GM21367 (cell line): ENCODE measurements around the gene HDAC9.

ENCODE experiments used
- ATAC-seq: cut with Tn5 transposase; IDR thresholded peaks from one replicate; pipeline ENCODE4 v1.9.1; 2021; ENCODE audit not compliant: unreplicated experiment

The HDAC9 gene

DNA sequence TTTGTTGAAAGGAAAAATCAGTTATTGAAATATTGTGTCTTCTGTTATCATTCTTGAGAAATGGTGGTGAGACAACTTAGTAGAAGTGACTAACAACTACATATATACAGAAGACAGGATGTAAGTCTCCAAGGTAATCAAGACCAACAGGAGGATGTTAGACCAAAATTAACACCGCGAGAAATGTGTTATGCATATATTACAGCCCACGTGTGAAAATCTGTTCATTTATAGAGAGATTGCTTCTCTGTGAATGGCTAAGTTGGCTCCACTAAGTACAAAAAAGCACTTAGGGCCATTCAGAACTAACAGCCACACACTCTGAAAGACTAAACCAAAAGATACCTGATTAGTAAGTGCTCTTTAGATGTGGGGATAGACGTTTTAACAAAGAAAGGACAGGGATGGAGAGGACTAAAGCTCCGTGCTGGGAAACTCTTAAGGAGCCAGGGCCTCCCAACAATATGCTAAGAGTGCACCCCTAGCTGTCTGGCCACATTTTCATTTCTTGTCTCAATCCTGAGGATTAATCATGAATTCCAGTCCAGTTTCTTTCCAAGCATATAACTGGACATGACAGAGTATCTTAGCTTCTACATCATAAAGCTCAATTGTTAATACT lies 26.5 kb downstream of the HDAC9 start:
- peak; percentile 40 for ATAC-seq

DNA sequence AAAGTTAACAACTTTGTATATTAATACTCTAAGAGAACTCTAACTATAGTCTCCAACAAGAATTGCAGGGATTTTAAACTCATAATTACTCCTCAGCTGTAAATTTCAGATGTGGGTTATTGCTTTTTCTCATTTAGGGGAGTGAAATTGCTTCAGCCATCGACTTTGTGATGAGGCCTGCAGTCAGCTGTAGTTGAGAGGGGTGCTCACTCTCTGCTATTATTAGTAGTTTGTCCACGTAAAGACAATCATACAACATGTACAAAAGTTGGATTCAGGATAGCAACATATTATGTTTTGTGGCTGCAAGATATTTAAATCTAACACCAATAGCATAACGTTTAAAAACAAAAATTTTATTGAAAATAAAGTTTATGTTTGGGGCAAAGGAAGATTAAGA lies 28.7 kb downstream of the HDAC9 start:
- no peak for ATAC-seq

GRCh38 chr7:18526368-18526878 lies 30.9 kb downstream of the HDAC9 start:
- no peak for ATAC-seq

GRCh38 chr7:18529239-18529638 lies 33.7 kb downstream of the HDAC9 start:
- no peak for ATAC-seq

DNA sequence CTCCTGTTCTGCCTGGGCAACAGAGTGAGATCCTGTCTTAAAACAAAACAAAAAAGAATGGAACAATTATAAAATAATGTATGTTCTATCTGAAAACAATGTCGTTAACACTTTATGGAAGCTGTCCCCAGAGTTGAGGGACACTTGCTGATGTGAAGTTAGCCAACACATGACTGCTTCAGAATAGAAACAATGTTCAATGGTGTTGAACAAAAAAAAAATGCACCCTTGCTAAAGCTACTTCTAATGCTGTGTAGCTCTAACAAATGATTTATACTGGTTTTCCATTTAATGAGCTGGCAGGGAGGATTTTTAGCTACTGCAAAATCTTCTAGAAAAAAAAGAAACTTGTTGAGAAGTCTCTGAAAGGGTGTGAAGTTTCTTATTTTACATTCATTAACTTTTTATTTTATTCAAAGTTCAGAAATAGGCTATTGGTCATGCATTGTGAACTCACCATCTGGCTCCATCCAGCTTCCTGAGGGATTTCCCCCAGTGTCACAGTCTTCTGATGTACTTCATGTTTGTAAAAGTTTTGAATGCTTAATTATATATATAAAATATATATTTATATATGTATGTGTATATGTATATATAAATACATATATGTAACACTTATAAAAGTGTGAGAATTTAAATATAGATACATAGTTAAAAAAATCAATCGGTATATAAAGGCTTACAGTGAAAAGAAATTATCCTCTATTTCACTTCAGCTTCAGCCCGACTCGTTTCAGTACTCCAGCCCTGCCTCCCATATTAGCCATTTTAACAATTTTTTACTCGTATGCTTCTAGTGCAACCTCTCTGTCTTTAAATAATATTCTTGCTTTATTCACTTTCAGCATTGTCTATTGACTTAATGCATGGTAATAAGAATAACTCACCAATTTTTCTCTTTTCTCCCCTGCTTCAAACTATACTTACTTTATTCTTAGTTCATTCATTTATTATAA lies 35.0 kb downstream of the HDAC9 start:
- ATAC-seq: peak; percentile 67

DNA sequence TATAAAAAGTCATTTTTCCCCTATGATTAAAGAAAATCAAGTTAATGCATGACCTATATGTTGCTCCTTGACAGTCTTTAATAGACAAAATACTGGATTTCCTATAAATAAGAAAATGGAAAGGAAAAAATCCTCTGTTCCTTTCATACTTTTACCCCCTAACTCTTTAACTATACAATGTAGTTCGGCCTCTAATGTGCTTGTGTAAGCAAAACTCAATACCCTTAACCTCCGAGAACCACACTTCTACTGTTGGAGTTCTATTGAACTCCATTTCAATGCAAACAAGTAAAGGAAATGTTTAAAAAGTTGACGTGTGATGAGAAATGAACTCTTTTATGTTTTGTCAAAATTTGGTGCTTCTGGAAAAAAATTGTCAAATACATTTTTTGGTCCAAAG lies 36.0 kb downstream of the HDAC9 start:
- ATAC-seq: no peak

GRCh38 chr7:18532813-18533212 lies 37.3 kb downstream of the HDAC9 start:
- ATAC-seq: no peak

- ATAC-seq: no peak
Measured at GRCh38 chr7:18534481-18534880, 38.9 kb downstream of the HDAC9 start.

DNA sequence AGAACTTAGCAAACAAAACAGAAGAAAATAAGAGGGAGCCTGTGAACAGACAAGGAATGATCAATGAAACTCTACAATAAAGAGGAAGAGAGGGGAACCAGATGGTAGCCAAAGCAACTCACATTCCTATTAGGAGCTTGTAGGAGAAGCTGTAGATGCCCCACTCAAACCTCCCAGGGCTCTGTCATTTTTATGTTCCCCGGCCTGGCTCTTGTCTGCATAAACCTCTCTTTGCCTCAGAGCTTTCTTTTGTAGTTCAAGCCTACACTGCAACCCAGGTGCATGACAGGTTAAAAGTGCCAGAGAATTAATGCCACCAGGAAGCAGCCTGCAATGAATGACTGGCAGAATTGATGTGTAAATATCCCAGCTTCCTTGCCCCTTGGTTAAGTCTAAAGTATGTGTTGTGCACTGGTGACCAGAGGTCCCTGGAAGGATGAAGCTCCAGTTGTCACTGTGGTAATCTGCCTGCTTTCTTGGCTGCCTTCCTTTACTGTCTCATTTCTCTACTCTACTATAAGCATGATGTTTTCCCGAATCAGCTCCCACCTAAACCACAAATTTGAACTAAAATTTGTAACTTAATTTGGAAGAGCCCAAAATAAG lies 40.4 kb downstream of the HDAC9 start:
- no peak for ATAC-seq

- ATAC-seq: no peak
Measured at GRCh38 chr7:18536486-18536885, 40.9 kb downstream of the HDAC9 start.

DNA sequence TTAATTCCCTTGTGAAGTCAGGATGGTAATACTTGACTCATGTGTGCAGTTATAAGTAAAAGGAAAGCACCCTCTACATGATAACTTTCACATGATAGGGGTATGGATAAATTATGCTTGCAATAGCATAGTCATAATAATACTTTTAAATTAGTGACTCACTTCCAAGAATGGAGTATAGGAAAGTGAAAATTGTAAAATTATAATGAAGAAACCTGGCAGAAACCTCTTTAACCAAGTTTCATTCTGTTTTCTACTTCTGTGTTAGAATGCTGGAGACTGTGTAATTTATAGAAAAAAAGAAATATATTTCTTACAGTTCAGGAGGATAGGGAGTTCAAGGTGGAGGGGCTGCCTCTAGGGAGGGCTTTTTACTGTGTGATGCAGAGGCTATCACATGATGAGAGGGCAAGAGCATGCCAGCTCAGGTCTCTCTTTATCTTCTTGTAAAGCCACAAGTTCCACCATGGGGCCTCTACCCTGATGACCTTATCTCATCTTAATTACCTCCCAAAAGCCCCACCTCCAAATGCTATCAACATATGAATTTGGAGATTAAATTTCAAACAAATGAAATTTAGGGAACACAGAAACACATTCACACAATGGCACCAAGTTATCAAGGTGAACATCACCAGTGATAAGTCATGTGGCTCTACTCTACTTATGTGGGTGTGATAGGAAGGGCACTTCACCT lies 43.2 kb downstream of the HDAC9 start:
- peak; percentile 75 for ATAC-seq

GRCh38 chr7:18540396-18540795 lies 44.8 kb downstream of the HDAC9 start:
- no peak for ATAC-seq

- ATAC-seq: no peak
Measured at GRCh38 chr7:18541181-18541870, 45.8 kb downstream of the HDAC9 start.

- no peak for ATAC-seq
Measured at GRCh38 chr7:18541871-18542212, 46.3 kb downstream of the HDAC9 start.

DNA sequence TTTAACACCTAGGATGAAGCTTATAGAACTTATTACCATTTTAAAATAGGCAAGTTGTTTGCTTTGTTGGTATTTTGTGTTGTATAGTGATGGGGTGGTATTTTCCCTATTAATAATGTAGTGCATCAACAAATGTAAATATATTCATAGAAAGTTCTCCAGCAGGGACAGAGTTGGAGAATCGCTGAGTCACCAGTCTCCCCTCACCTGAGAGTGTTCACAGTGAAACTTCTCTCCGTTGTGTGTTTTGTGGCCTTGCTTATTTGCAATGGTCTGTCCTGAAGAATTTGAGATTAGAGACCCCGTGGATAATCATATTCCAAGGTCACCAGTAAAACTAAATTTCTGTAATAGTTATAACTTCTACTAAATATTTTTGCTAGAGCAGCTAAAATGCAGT lies 51.0 kb downstream of the HDAC9 start:
- no peak for ATAC-seq

GRCh38 chr7:18547509-18548187 lies 52.1 kb downstream of the HDAC9 start:
- ATAC-seq: no peak

DNA sequence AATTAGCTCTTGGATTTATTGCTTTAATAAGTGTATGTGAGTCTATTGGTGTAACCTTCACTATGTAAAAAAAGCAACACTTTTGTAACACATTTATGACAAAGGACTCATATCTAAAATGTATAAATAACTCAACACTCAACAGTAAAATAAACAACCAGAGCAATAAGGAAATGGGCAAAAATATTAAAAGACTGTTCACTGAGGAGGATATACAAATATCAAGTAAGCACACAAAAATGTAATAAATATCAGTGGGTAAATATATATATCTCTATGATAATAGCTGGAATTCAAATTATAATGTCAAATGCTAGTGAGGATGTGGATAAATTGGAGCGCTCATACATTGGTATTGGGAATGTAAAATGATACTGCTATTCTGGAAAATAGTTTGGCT lies 53.0 kb downstream of the HDAC9 start:
- ATAC-seq: no peak

GRCh38 chr7:18550574-18550973 lies 55.0 kb downstream of the HDAC9 start:
- ATAC-seq: no peak

DNA sequence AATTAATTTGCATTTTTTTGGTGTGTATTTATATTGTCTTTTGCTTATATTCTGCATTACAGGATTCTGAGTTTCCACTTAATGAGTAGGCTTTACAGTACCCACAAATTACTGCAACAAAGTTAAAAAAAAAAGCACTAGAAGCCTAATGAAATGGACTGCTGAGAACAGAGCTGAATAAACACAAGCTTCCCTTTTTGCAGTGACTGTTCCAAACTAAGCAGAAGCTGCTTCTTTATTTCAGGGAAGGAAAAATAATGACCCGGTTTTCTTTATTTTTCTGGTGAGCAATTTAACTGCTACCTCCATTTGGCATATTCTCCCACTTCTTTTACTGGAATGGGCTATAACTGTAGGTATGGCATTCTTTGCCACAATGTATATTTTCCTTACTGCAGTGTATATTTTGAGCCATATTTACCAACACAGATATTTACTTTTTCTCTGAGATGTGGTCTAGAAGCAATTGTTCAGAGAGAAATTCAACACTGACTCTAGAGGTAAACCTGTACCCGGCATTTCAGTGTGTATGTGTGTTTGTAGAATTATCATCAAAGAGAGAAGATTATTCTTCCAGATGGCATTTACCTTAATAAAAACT lies 56.9 kb downstream of the HDAC9 start:
- ATAC-seq: no peak
